Gastrocnemius medialis (tissue), 4 donors: ENCODE results near the gene SLC17A8. TPM values are rescaled to one million over a fixed set of nuclear protein-coding genes. Genes with fewer than 3 reads are reported as not detected.
"Not testable (repeated sequence)": the region's sequence is repeated elsewhere in the genome, so short reads cannot be mapped to it uniquely, and the experiment has no call there.

Experiments
- ATAC-seq, 2 donors: fragments of 150-250 bp; one replicate each; pipeline ENCODE4 v1.9.1; 2016
- DNase-seq, 2 donors: peaks; one replicate each; pipeline ENCODE4 v3.0.0-alpha.2; 2019
- H3K27ac ChIP-seq, 4 donors: fragments of 200-600 bp; sonication (generic); 1 replicate in 1 of 4; 2 replicates in 3 of 4; pipeline ENCODE4 v1.5.1; 2016 to 2018; ENCODE audit warnings: mild to moderate bottlenecking in 2 of 4, moderate library complexity in 1 of 4
- H3K27me3 ChIP-seq, 3 donors: fragments of 200-600 bp; sonication (generic) in 2 of 3; 1 replicate in 1 of 3; 2 replicates in 2 of 3; pipeline versions ENCODE4 v1.5.1 to v1.6.0; 2016 to 2019; ENCODE audit warnings: mild to moderate bottlenecking in 1 of 3, moderate library complexity in 1 of 3
- H3K36me3 ChIP-seq, 2 donors: fragments of 200-600 bp; sonication (generic) in 1 of 2; one replicate each; pipeline ENCODE4 v1.5.1; 2017 to 2018
- H3K4me1 ChIP-seq, 2 donors: fragments of 200-600 bp; sonication (generic) in 1 of 2; one replicate each; pipeline ENCODE4 v1.5.1; 2016 to 2017; ENCODE audit warnings: mild to moderate bottlenecking in 2 of 2
- H3K4me3 ChIP-seq, 4 donors: fragments of 200-600 bp; sonication (generic) in 3 of 4; 1 replicate in 1 of 4; 2 replicates in 3 of 4; pipeline ENCODE4 v1.5.1; 2016 to 2019; ENCODE audit warnings: mild to moderate bottlenecking in 2 of 4
- H3K9me3 ChIP-seq, 3 donors: fragments of 200-600 bp; sonication (generic) in 2 of 3; 1 replicate in 1 of 3; 2 replicates in 2 of 3; pipeline ENCODE4 v1.5.1; 2016 to 2019
- POLR2A ChIP-seq, 2 donors: fragments of 450-650 bp; IDR thresholded peaks; one replicate each; pipeline ENCODE4 v1.6.1; 2017; ENCODE audit warnings: antibody characterized with exemption in 2 of 2, mild to moderate bottlenecking in 2 of 2, moderate library complexity in 2 of 2
- in situ Hi-C, 4 donors: fragments of 200-750 bp; cut with MboI; loops; one replicate each; pipeline versions ENCODE4 v1.15.0 to v1.8.0; 2017; ENCODE audit warnings: low sequenced_read_pairs in 4 of 4
- intact Hi-C: fragments of 100-400 bp; cut with DNase I; formaldehyde crosslinking; loops from one replicate; pipeline ENCODE4 v1.15.1; 2023; ENCODE audit warnings: low total_unique reads
- total RNA-seq, 4 donors: library from RNA; depleted of rRNA; stranded (reverse); fragments of >200 nt; gene quantifications; one replicate each; pipeline versions ENCODE4 v1.1.0 to v1.2.3, GENCODE V29; 2016
- TF ChIP-seq, protein P1 (sequence below), 5 experiments: fragments of 450-650 bp in 3 of 5; fragments of 200-600 bp in 2 of 5; sonication (generic) in 2 of 5; IDR thresholded peaks in 4 of 5; conservative IDR thresholded peaks in 1 of 5; 1 replicate in 4 of 5; 2 replicates in 1 of 5; pipeline ENCODE4 v1.5.1; 2016 to 2019; ENCODE audit warnings: antibody characterized with exemption in 5 of 5, mild to moderate bottlenecking in 3 of 5, moderate library complexity in 3 of 5

The SLC17A8 gene
- total RNA-seq, 4 donors from 2014 or later: 0.31 TPM; not detected in 3

DNA sequence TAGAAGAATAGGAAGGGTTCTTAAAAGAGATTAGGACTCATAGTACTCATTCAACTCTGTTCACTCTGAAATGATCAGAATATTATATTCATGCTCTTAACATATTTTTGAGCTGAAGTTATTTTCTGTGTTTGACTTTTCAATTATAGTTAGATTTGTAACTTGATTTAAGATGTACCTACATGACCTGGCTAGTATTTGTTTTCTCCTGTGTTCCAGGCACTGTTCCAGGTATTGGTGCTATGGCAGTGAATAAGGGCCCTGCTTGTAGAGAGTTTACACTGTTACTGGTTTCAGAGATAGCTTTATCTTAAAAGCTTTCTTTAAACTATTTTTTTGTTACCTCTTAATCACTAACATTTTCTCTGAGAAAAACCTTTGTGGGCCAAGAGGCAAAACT lies 19.1 kb upstream of the SLC17A8 start:
- no peak overlapping the region for H3K27ac ChIP-seq
- no peak for TF ChIP-seq POLR2A (IDR thresholded peaks at IDR 0.05)
- TF ChIP-seq, protein P1, sequence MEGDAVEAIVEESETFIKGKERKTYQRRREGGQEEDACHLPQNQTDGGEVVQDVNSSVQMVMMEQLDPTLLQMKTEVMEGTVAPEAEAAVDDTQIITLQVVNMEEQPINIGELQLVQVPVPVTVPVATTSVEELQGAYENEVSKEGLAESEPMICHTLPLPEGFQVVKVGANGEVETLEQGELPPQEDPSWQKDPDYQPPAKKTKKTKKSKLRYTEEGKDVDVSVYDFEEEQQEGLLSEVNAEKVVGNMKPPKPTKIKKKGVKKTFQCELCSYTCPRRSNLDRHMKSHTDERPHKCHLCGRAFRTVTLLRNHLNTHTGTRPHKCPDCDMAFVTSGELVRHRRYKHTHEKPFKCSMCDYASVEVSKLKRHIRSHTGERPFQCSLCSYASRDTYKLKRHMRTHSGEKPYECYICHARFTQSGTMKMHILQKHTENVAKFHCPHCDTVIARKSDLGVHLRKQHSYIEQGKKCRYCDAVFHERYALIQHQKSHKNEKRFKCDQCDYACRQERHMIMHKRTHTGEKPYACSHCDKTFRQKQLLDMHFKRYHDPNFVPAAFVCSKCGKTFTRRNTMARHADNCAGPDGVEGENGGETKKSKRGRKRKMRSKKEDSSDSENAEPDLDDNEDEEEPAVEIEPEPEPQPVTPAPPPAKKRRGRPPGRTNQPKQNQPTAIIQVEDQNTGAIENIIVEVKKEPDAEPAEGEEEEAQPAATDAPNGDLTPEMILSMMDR (IDR thresholded peaks at IDR 0.05 in 4 of 5, conservative IDR thresholded peaks at IDR 0.05 in 1 of 5): no peak
- DNase-seq (no peak), ATAC-seq (no peak)
- peaks cover 0 to 28% of the 10 kb centered on the region in 2 donors for H3K36me3 ChIP-seq
- peaks cover 0 to 3% of the 10 kb centered on the region in 2 donors for H3K4me1 ChIP-seq
- intact Hi-C loops (no loop called here), in situ Hi-C loops (no loop called here)
- H3K4me3 ChIP-seq: no peak overlapping the region
- H3K27me3 ChIP-seq: no peaks in the 10 kb centered on the region
- H3K9me3 ChIP-seq: no peaks in the 10 kb centered on the region

DNA sequence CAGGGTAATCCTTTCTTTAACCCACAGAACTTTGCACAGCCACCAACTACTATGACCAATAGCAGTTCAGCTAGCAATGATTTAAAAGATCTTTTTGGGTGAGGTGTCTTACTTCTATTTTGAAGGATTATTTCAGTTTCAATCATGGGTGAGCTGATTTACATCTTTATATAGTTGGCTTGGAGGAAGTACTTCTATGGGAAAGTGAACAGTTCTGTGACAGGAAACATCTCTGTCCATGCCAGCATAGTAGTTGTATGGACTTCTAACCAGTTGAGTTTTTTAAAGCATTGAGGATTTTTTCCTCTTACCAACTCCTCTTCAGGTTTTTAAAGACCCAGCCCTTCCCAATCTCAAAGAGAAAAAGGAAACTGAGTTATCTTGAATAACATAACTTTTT lies 17.8 kb upstream of the SLC17A8 start:
- Histone ChIP-seq H3K36me3 (peaks cover 0 to 28% of the 10 kb centered on the region in 2 donors), H3K9me3 (no peaks in the 10 kb centered on the region), H3K27ac (no peak overlapping the region), H3K4me3 (no peak overlapping the region), H3K27me3 (no peaks in the 10 kb centered on the region), H3K4me1 (peaks cover 0 to 3% of the 10 kb centered on the region in 2 donors)
- in situ Hi-C loops: no loop called here
- TF ChIP-seq, protein P1 (IDR thresholded peaks at IDR 0.05 in 4 of 5, conservative IDR thresholded peaks at IDR 0.05 in 1 of 5): no peak
- no peak for TF ChIP-seq POLR2A (IDR thresholded peaks at IDR 0.05)
- DNase-seq: no peak
- intact Hi-C loops: no loop called here
- ATAC-seq: no peak

DNA sequence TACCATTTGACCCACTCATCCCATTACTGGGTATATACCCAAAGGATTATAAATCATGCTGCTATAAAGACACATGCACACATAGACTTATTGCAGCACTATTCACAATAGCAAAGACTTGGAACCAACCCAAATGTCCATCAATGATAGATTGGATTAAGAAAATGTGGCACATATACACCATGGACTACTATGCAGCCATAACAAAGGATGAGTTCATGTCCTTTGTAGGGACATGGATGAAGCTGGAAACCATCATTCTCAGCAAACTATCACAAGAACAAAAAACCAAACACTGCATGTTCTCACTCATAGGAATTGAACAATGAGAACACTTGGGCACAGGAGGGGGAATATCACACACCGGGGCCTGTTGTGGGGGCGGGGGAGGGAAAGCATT lies 14.0 kb upstream of the SLC17A8 start:
- ATAC-seq, DNase-seq, in situ Hi-C loops, H3K27ac ChIP-seq, H3K9me3 ChIP-seq, H3K4me1 ChIP-seq, H3K27me3 ChIP-seq, H3K4me3 ChIP-seq: not testable (repeated sequence)
- peaks cover 0 to 18% of the 10 kb centered on the region in 2 donors for H3K36me3 ChIP-seq
- intact Hi-C loops: loop anchor here (10.0 kb wide), 1 partner anchor 392 kb away; no protein-coding TSS in a partner anchor

DNA sequence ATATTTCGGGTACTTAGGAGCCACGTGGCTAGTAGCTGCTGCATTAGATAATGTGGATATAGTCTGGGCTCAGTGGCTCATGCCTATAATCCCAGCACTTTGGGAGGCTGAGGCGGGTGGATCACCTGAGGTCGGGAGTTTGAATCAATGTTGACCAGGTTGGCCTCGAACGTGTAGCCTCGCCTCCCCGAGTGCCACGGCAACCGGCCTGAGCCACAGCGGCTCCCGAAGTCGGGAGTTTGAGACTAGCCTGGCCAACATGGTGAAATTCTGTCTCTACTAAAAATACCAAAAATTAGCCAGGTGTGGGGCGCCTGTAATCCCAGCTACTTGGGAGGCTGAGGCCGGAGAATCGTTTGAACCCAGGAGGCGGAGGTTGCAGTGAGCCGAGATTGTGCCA lies 12.5 kb upstream of the SLC17A8 start:
- H3K27me3 ChIP-seq, ATAC-seq, H3K27ac ChIP-seq, H3K9me3 ChIP-seq, DNase-seq, H3K4me3 ChIP-seq, H3K36me3 ChIP-seq, in situ Hi-C loops, H3K4me1 ChIP-seq: not testable (repeated sequence)
- intact Hi-C loops: loop anchor here (10.0 kb wide), 1 partner anchor 390 kb away; no protein-coding TSS in a partner anchor

DNA sequence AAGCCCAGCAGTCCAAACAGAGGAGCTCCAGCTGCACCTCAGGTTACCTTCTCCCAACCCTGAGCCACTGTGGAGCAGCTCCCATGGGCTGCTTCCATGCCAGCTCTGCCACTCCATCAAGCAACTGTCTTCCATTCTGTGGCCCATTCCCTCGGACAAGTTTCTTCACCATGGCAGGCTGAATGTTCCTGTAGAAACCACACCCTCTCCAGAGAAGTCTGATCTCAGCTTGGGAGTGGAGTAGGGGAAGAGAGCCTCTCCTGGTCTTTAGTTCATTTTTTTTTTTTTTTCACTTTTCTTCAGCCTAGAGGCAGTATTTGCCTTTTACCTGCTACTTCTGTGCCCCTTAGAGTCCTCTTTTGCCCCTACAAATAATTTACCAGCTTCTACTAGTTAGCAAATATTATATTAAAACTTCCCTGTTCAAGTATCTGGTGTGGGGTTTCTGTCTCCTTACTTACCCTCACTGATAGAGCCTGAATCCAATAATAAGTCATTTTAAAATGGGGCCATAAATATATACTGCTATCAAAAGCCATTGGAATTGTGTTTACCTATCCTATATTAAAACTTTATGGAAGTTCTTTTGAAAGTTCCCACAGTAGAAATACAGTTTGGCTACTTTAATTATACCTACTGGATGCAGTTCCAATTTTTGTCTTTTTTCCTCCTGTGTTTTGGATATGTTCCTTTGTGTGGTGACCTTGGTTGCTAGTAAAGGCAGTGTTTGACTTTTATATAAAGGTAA lies 11.7 kb upstream of the SLC17A8 start:
- no peak overlapping the region for H3K27ac ChIP-seq
- H3K4me1 ChIP-seq: no peaks in the 10 kb centered on the region
- intact Hi-C loops (loop anchor here (10.0 kb wide), 1 partner anchor 390 kb away; no protein-coding TSS in a partner anchor), in situ Hi-C loops (no loop called here)
- H3K4me3 ChIP-seq: no peak overlapping the region
- ATAC-seq (no peak), DNase-seq (no peak)
- no peaks in the 10 kb centered on the region for H3K9me3 ChIP-seq
- H3K36me3 ChIP-seq: no peaks in the 10 kb centered on the region
- TF ChIP-seq POLR2A (IDR thresholded peaks at IDR 0.05): no peak
- TF ChIP-seq, protein P1 (IDR thresholded peaks at IDR 0.05 in 4 of 5, conservative IDR thresholded peaks at IDR 0.05 in 1 of 5): no peak
- H3K27me3 ChIP-seq: no peaks in the 10 kb centered on the region
